CD4-positive, alpha-beta T cell (primary cell): Measurements from ENCODE around the gene RPTOR. TPM values are rescaled to one million over a fixed set of nuclear protein-coding genes. Genes with fewer than 3 reads are reported as not detected.
A peak's percentile ranks its signal among the peaks of the same experiment; 100 is the strongest.

Source experiments
- ATAC-seq: fragments of 200-7000 bp; cut with Tn5 transposase; one replicate; pipeline ENCODE4 v1.10.0; 2022; ENCODE audit warnings: mild to moderate bottlenecking; ENCODE audit not compliant: poor library complexity
- CTCF ChIA-PET: fragments of 350-600 bp; sonication (Branson Sonifier 250); formaldehyde crosslinking; loops from one replicate; lab custom pipeline; 2021; ENCODE audit warnings: antibody characterized with exemption, inconsistent platforms; lab: Charles Lee
- POLR2A ChIA-PET: fragments of 350-600 bp; sonication (Branson Sonifier 250); formaldehyde crosslinking; loops from one replicate; lab custom pipeline; 2021; ENCODE audit warnings: antibody characterized with exemption, inconsistent platforms; lab: Charles Lee
- DNase-seq, 14 experiments: peaks; one replicate each; pipeline ENCODE4 v3.0.0-alpha.2; 2013 to 2020; ENCODE audit warnings: mixed read lengths in 2 of 14
- H3K27ac ChIP-seq, 2 donors: one replicate each; pipeline versions ENCODE4 v1.5.1 to v1.7.0; 2013; ENCODE audit warnings: low read length in 2 of 2, low read depth in 1 of 2, mild to moderate bottlenecking in 1 of 2
- H3K27me3 ChIP-seq, 2 experiments: 1 replicate in 1 of 2; 2 replicates in 1 of 2; pipeline versions ENCODE4 v1.6.1 to v1.7.0; 2013; ENCODE audit warnings: low read length in 2 of 2, control low read depth in 1 of 2, mild to moderate bottlenecking in 1 of 2, moderate library complexity in 1 of 2; ENCODE audit not compliant: insufficient read depth in 2 of 2, control insufficient read depth in 1 of 2
- H3K36me3 ChIP-seq: one replicate; pipeline ENCODE4 v1.6.1; 2013; ENCODE audit warnings: low read length, control low read depth; ENCODE audit not compliant: insufficient read depth
- H3K4me1 ChIP-seq: one replicate; pipeline ENCODE4 v1.6.1; 2013; ENCODE audit warnings: low read length, control low read depth; ENCODE audit not compliant: insufficient read depth
- H3K4me3 ChIP-seq: one replicate; pipeline ENCODE4 v1.5.1; 2013; ENCODE audit warnings: mild to moderate bottlenecking, low read length, moderate library complexity
- H3K9me3 ChIP-seq, 2 experiments: 1 replicate in 1 of 2; 2 replicates in 1 of 2; pipeline versions ENCODE4 v1.6.1 to v1.7.0; 2013; ENCODE audit warnings: low read length in 2 of 2, mild to moderate bottlenecking in 2 of 2, control low read depth in 1 of 2, moderate library complexity in 1 of 2; ENCODE audit not compliant: control insufficient read depth in 1 of 2, insufficient read depth in 1 of 2
- H3K27ac Mint-ChIP-seq: one replicate; pipeline ENCODE4 v1.8.0; 2020; ENCODE audit warnings: mixed read lengths
- H3K27me3 Mint-ChIP-seq: one replicate; pipeline ENCODE4 v1.8.0; 2021; ENCODE audit warnings: mixed read lengths
- H3K36me3 Mint-ChIP-seq: one replicate; pipeline ENCODE4 v1.8.0; 2021; ENCODE audit warnings: low read depth, mixed read lengths
- H3K4me1 Mint-ChIP-seq: one replicate; pipeline ENCODE4 v1.8.0; 2021; ENCODE audit warnings: low read depth, mixed read lengths
- H3K4me3 Mint-ChIP-seq: one replicate; pipeline ENCODE4 v1.8.0; 2020; ENCODE audit warnings: mild to moderate bottlenecking, mixed read lengths
- H3K9me3 Mint-ChIP-seq: one replicate; pipeline ENCODE4 v1.8.0; 2020; ENCODE audit warnings: mixed read lengths
- CTCF ChIP-seq: fragments of 200-600 bp; IDR thresholded peaks from one replicate; pipeline ENCODE4 v1.8.0; 2022; ENCODE audit warnings: antibody characterized with exemption, mild to moderate bottlenecking
- intact Hi-C, 2 experiments: fragments of 100-400 bp; cut with DNase I in 1 of 2; cut with micrococcal nuclease in 1 of 2; formaldehyde crosslinking; loops; one replicate each; pipeline versions ENCODE4 v1.15.1 to v1.9.0; 2023 to 2025; cut with DNase I, micrococcal nuclease
- total RNA-seq, 174 experiments: library from RNA in 2 of 174; stranded (reverse) in 2 of 174; gene quantifications; one replicate each; pipeline ENCODE4 v1.2.3 and lab custom pipeline; 2021 to 2026

Gene RPTOR
- total RNA-seq, 2 experiments from 2014 or later: 45.0 to 47.1 TPM

GRCh38 chr17:80839970-80840369 is 295.3 kb downstream of the RPTOR start:
- ChIA-PET POLR2A (no interaction called here), CTCF (no interaction called here)
- H3K27me3 ChIP-seq: no peaks in the 10 kb centered on the region
- no peak overlapping the region for H3K27ac Mint-ChIP-seq
- peaks cover 15% of the 10 kb centered on the region for H3K36me3 Mint-ChIP-seq
- no peak for TF ChIP-seq CTCF
- intact Hi-C loops: no loop called here
- H3K4me1 Mint-ChIP-seq: no peaks in the 10 kb centered on the region
- no peak overlapping the region for H3K4me3 Mint-ChIP-seq
- H3K9me3 ChIP-seq: peaks cover 0 to 19% of the 10 kb centered on the region in 2 experiments
- peaks cover 26% of the 10 kb centered on the region for H3K36me3 ChIP-seq
- H3K27me3 Mint-ChIP-seq: no peaks in the 10 kb centered on the region
- DNase-seq (no peak), ATAC-seq (no peak)
- no peaks in the 10 kb centered on the region for H3K9me3 Mint-ChIP-seq
- H3K4me1 ChIP-seq: no peaks in the 10 kb centered on the region
- H3K27ac ChIP-seq: no peak overlapping the region
- H3K4me3 ChIP-seq: no peak overlapping the region

- H3K4me3 Mint-ChIP-seq: no peak overlapping the region
- Histone ChIP-seq H3K4me1 (peaks cover 18% of the 10 kb centered on the region), H3K27ac (no peak overlapping the region), H3K4me3 (no peak overlapping the region), H3K36me3 (peaks cover 29% of the 10 kb centered on the region), H3K27me3 (no peaks in the 10 kb centered on the region), H3K9me3 (peaks cover 0 to 19% of the 10 kb centered on the region in 2 experiments)
- peaks cover 23% of the 10 kb centered on the region for H3K4me1 Mint-ChIP-seq
- H3K27me3 Mint-ChIP-seq: no peaks in the 10 kb centered on the region
- TF ChIP-seq CTCF: no peak
- intact Hi-C loops: no loop called here
- ATAC-seq (no peak), DNase-seq (peak in 1 of 14 experiments; percentile 11)
- H3K36me3 Mint-ChIP-seq: peaks cover 14% of the 10 kb centered on the region
- ChIA-PET POLR2A (interaction anchor here (0.7 kb wide), 1 partner anchor 13 kb away, joined by 3 read pairs; no protein-coding TSS in a partner anchor), CTCF (no interaction called here)
- no peaks in the 10 kb centered on the region for H3K9me3 Mint-ChIP-seq
- peak overlapping the region; percentile 53 for H3K27ac Mint-ChIP-seq
Measured at GRCh38 chr17:80842456-80843013, 297.9 kb downstream of the RPTOR start.

GRCh38 chr17:80843741-80844156 is 299.1 kb downstream of the RPTOR start:
- DNase-seq (peak in 1 of 14 experiments; percentile 15), ATAC-seq (no peak)
- ChIA-PET POLR2A (no interaction called here), CTCF (no interaction called here)
- Mint-ChIP-seq H3K27ac (no peak overlapping the region), H3K27me3 (no peaks in the 10 kb centered on the region), H3K36me3 (peaks cover 18% of the 10 kb centered on the region), H3K9me3 (no peaks in the 10 kb centered on the region), H3K4me3 (no peak overlapping the region), H3K4me1 (peaks cover 35% of the 10 kb centered on the region)
- Histone ChIP-seq H3K9me3 (peaks cover 0 to 19% of the 10 kb centered on the region in 2 experiments), H3K36me3 (peaks cover 18% of the 10 kb centered on the region), H3K27me3 (no peaks in the 10 kb centered on the region), H3K27ac (no peak overlapping the region), H3K4me1 (peaks cover 30% of the 10 kb centered on the region), H3K4me3 (no peak overlapping the region)
- intact Hi-C loops: no loop called here
- TF ChIP-seq CTCF: no peak
